ENCODE results near the gene FBXL7.

GRCh38 chr5:15634591-15635288 is 134.8 kb downstream of the FBXL7 start:
- TF ChIP-seq MAX (IDR thresholded peaks at IDR 0.05) (no peak), REST (IDR thresholded peaks at IDR 0.05) (no peak)

Data from liver (tissue), 1 donor.